HG03432 (cell line): ENCODE results near the gene EEA1.
"Not testable (repeated sequence)": the region's sequence is repeated elsewhere in the genome, so short reads cannot be mapped to it uniquely, and the experiment has no call there.

Source experiments
- ATAC-seq: cut with Tn5 transposase; IDR thresholded peaks from one replicate; pipeline ENCODE4 v1.9.1; 2021; ENCODE audit warnings: mild to moderate bottlenecking, moderate library complexity; ENCODE audit not compliant: unreplicated experiment

EEA1 gene

GRCh38 chr12:92756898-92757596 lies 172.0 kb downstream of the EEA1 start:
- ATAC-seq, result no peak

GRCh38 chr12:92753976-92754885 lies 174.9 kb downstream of the EEA1 start:
- ATAC-seq, result no peak

- not testable (repeated sequence) for ATAC-seq
Observed at GRCh38 chr12:92749691-92750090, 179.4 kb downstream of the EEA1 start.

- no peak for ATAC-seq
Observed at GRCh38 chr12:92747151-92747550, 181.9 kb downstream of the EEA1 start.

- no peak for ATAC-seq
Observed at GRCh38 chr12:92745856-92746550, 183.1 kb downstream of the EEA1 start.

GRCh38 chr12:92743026-92743425 lies 186.1 kb downstream of the EEA1 start:
- no peak for ATAC-seq

GRCh38 chr12:92740411-92740810 lies 188.7 kb downstream of the EEA1 start:
- no peak for ATAC-seq

GRCh38 chr12:92739113-92739512 lies 190.0 kb downstream of the EEA1 start:
- no peak for ATAC-seq

- no peak for ATAC-seq
Observed at GRCh38 chr12:92737855-92738850, 190.9 kb downstream of the EEA1 start.

- ATAC-seq, result no peak
Observed at GRCh38 chr12:92736605-92737004, 192.5 kb downstream of the EEA1 start.

GRCh38 chr12:92735131-92735721 lies 193.9 kb downstream of the EEA1 start:
- ATAC-seq, result no peak

GRCh38 chr12:92733661-92734060 lies 195.4 kb downstream of the EEA1 start:
- no peak for ATAC-seq

- ATAC-seq, result no peak
Observed at GRCh38 chr12:92733181-92733580, 195.9 kb downstream of the EEA1 start.

GRCh38 chr12:92732716-92733115 lies 196.4 kb downstream of the EEA1 start:
- ATAC-seq, result no peak

GRCh38 chr12:92732216-92732615 lies 196.9 kb downstream of the EEA1 start:
- no peak for ATAC-seq

GRCh38 chr12:92730758-92731157 lies 198.3 kb downstream of the EEA1 start:
- no peak for ATAC-seq

- no peak for ATAC-seq
Observed at GRCh38 chr12:92729773-92730305, 199.3 kb downstream of the EEA1 start.

- ATAC-seq, result no peak
Observed at GRCh38 chr12:92726850-92727249, 202.2 kb downstream of the EEA1 start.

GRCh38 chr12:92722897-92723296 lies 206.2 kb downstream of the EEA1 start:
- no peak for ATAC-seq

- no peak for ATAC-seq
Observed at GRCh38 chr12:92721656-92722055, 207.4 kb downstream of the EEA1 start.
